ENCODE measurements around the gene GGCX. TPM values are rescaled to one million over a fixed set of nuclear protein-coding genes. Genes with fewer than 3 reads are reported as not detected.
A peak's percentile ranks its signal among the peaks of the same experiment; 100 is the strongest.

The GGCX gene
- total and polyA plus RNA-seq, 3 experiments from 2014 or later, result 15.7 to 23.3 (median 22.3) TPM

DNA sequence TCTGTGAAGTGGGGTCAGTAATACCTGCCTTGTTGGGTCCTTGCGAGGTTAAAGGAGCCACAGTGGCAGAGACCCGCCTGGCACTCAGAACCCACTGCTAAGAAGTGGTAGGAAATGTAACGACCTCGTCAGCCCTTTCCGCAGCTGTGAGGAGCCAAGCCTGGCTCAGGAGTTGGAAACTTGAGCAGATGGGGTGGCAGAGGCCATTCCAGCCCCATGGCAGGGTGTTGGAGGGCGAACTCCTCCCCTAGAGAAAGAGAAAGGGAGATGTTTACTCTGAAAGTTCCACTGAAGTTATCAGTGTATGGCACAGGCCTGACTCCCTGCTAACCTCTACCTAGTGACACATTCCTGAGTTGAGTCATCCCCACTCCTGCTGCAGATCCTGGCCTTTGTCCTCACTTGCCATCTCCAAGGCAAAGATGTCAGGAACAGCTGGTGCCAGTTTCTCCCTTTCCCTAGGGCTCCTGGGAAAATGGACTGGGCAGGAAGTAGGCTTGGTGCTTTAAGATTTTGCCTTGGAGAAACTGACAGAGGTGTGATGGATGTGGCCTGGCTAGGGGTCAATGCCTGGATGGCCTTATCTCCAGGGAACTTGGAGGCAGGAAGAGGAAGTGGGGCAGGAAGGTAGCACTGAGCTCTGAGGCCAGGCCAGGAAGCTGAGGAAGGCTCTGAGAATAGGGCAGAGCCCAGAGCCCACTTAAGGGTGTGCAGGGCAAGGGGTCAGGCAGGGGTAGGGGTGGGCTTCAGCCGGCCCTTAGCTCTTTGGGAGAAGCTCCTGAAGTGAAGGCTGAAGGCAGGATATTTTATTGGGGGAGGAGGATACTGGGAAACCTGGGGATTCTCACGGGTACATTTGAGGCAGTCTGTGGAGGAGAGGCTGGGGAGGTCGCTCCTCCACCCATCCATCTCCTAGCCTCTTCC, 23.8 kb upstream of the GGCX start:
- Mint-ChIP-seq H3K27ac (peak overlapping the region; percentile 87 to 95 (median 92)), H3K36me3 (peaks cover 6 to 32% (median 6%) of the 10 kb centered on the region in 3 donors), H3K9me3 (no peaks in the 10 kb centered on the region), H3K4me1 (peaks cover 43 to 60% (median 45%) of the 10 kb centered on the region in 3 donors), H3K4me3 (peak overlapping the region; percentile 87 to 98 (median 91)), H3K27me3 (peaks cover 0 to 1% of the 10 kb centered on the region in 2 donors)
- H3K36me3 ChIP-seq (ENCODE audit: insufficient read depth, low read length), result peaks cover 4% of the 10 kb centered on the region
- H3K4me1 ChIP-seq (ENCODE audit: insufficient read depth, low read length), result peaks cover 44% of the 10 kb centered on the region
- no peaks in the 10 kb centered on the region for H3K27me3 ChIP-seq (ENCODE audit: insufficient read depth, low read length, poor library complexity, severe bottlenecking)
- ChIA-PET CTCF (interaction anchor here (0.8 to 1.5 kb wide), 4 partner anchors 20 to 52 kb away, joined by 3 to 4 read pairs (median 4); partner anchors contain the start of gene USP39), POLR2A (interaction anchor here (2.3 kb wide), 1 partner anchor 10 kb away, joined by 8 read pairs; the partner anchor contains the start of gene RNF181)
- H3K27ac ChIP-seq (ENCODE audit: low read depth, low read length), result peak overlapping the region; percentile 38
- H3K9me3 ChIP-seq (ENCODE audit: low read length), result no peaks in the 10 kb centered on the region
- H3K4me3 ChIP-seq (ENCODE audit: low read length), result peak overlapping the region; percentile 78
- DNase-seq, result peak in 1 of 5 donors; percentile 15

GRCh38 chr2:85584354-85584856, 23.1 kb upstream of the GGCX start, which contains the start of gene VAMP5:
TSS of gene VAMP5 (plus strand) at chr2:85584431. CDS start at chr2:85584491, 60 bp downstream.
- H3K27ac Mint-ChIP-seq, result peak within 1 kb of the TSS; percentile 92 to 97 (median 95)
- H3K9me3 ChIP-seq (ENCODE audit: low read length), result no peaks in the 10 kb centered on the region
- peak in 4 of 5 donors; percentile 31 to 43 (median 42) for DNase-seq
- H3K36me3 Mint-ChIP-seq, result peaks cover 6 to 34% (median 6%) of the 10 kb centered on the region in 3 donors
- H3K27me3 Mint-ChIP-seq, result peaks cover 0 to 1% of the 10 kb centered on the region in 2 donors
- H3K4me3 Mint-ChIP-seq, result peak within 1 kb of the TSS; percentile 87 to 98 (median 91)
- H3K36me3 ChIP-seq (ENCODE audit: insufficient read depth, low read length), result peaks cover 4% of the 10 kb centered on the region
- H3K4me1 Mint-ChIP-seq, result peaks cover 47 to 65% (median 47%) of the 10 kb centered on the region in 3 donors
- peaks cover 51% of the 10 kb centered on the region for H3K4me1 ChIP-seq (ENCODE audit: insufficient read depth, low read length)
- H3K27me3 ChIP-seq (ENCODE audit: insufficient read depth, low read length, poor library complexity, severe bottlenecking), result no peaks in the 10 kb centered on the region
- ChIA-PET CTCF (interaction anchor here (1.0 to 1.5 kb wide), 3 partner anchors 32 to 53 kb away, joined by 3 to 4 read pairs (median 3); partner anchors contain the start of gene USP39), POLR2A (interaction anchor here (2.3 kb wide), 1 partner anchor 11 kb away, joined by 8 read pairs; the partner anchor contains the start of gene RNF181)
- H3K4me3 ChIP-seq (ENCODE audit: low read length), result peak within 1 kb of the TSS; percentile 78
- no peaks in the 10 kb centered on the region for H3K9me3 Mint-ChIP-seq
- peak within 1 kb of the TSS; percentile 67 for H3K27ac ChIP-seq (ENCODE audit: low read depth, low read length)

GRCh38 chr2:85583667-85584353, 22.5 kb upstream of the GGCX start:
- peaks cover 4% of the 10 kb centered on the region for H3K36me3 ChIP-seq (ENCODE audit: insufficient read depth, low read length)
- ChIA-PET CTCF (interaction anchor here (0.9 to 1.0 kb wide), 3 partner anchors 11 to 54 kb away, joined by 3 read pairs; partner anchors contain the start of gene RNF181), POLR2A (interaction anchor here (0.7 to 2.3 kb wide), 3 partner anchors 12 to 45 kb away, joined by 4 to 8 read pairs (median 6); partner anchors contain the start of genes MAT2A and RNF181)
- no peaks in the 10 kb centered on the region for H3K9me3 Mint-ChIP-seq
- H3K9me3 ChIP-seq (ENCODE audit: low read length), result no peaks in the 10 kb centered on the region
- H3K4me3 ChIP-seq (ENCODE audit: low read length), result peak overlapping the region; percentile 78
- H3K27ac ChIP-seq (ENCODE audit: low read depth, low read length), result peak overlapping the region; percentile 67
- peaks cover 52 to 70% (median 53%) of the 10 kb centered on the region in 3 donors for H3K4me1 Mint-ChIP-seq
- H3K4me1 ChIP-seq (ENCODE audit: insufficient read depth, low read length), result peaks cover 57% of the 10 kb centered on the region
- H3K27ac Mint-ChIP-seq, result peak overlapping the region; percentile 92 to 97 (median 95)
- peak in 3 of 5 donors; percentile 15 to 65 (median 39) for DNase-seq
- H3K27me3 Mint-ChIP-seq, result peaks cover 0 to 1% of the 10 kb centered on the region in 2 donors
- H3K36me3 Mint-ChIP-seq, result peaks cover 6 to 38% (median 6%) of the 10 kb centered on the region in 3 donors
- no peaks in the 10 kb centered on the region for H3K27me3 ChIP-seq (ENCODE audit: insufficient read depth, low read length, poor library complexity, severe bottlenecking)
- H3K4me3 Mint-ChIP-seq, result peak overlapping the region; percentile 87 to 98 (median 91)

GRCh38 chr2:85582492-85582891, 21.2 kb upstream of the GGCX start:
- Mint-ChIP-seq H3K27ac (peak overlapping the region in 7 of 8 donors; percentile 3 to 90 (median 80)), H3K4me3 (peak overlapping the region in 5 of 7 donors; percentile 26 to 98 (median 68)), H3K36me3 (peaks cover 6 to 50% (median 6%) of the 10 kb centered on the region in 3 donors), H3K4me1 (peaks cover 55 to 71% (median 59%) of the 10 kb centered on the region in 3 donors), H3K9me3 (no peaks in the 10 kb centered on the region), H3K27me3 (peaks cover 0 to 1% of the 10 kb centered on the region in 2 donors)
- no peaks in the 10 kb centered on the region for H3K27me3 ChIP-seq (ENCODE audit: insufficient read depth, low read length, poor library complexity, severe bottlenecking)
- H3K27ac ChIP-seq (ENCODE audit: low read depth, low read length), result no peak overlapping the region
- peaks cover 4% of the 10 kb centered on the region for H3K36me3 ChIP-seq (ENCODE audit: insufficient read depth, low read length)
- peaks cover 62% of the 10 kb centered on the region for H3K4me1 ChIP-seq (ENCODE audit: insufficient read depth, low read length)
- CTCF ChIA-PET, result no interaction called here
- H3K4me3 ChIP-seq (ENCODE audit: low read length), result no peak overlapping the region
- no peaks in the 10 kb centered on the region for H3K9me3 ChIP-seq (ENCODE audit: low read length)
- POLR2A ChIA-PET, result no interaction called here
- DNase-seq, result no peak

GRCh38 chr2:85580206-85580605, 18.9 kb upstream of the GGCX start:
- peaks cover 4% of the 10 kb centered on the region for H3K36me3 ChIP-seq (ENCODE audit: insufficient read depth, low read length)
- POLR2A ChIA-PET, result no interaction called here
- no peak overlapping the region for H3K27ac ChIP-seq (ENCODE audit: low read depth, low read length)
- no peaks in the 10 kb centered on the region for H3K9me3 Mint-ChIP-seq
- peak overlapping the region in 2 of 8 donors; percentile 63 to 72 for H3K27ac Mint-ChIP-seq
- no peak for DNase-seq
- H3K9me3 ChIP-seq (ENCODE audit: low read length), result no peaks in the 10 kb centered on the region
- H3K4me1 Mint-ChIP-seq, result peaks cover 48 to 64% (median 51%) of the 10 kb centered on the region in 3 donors
- CTCF ChIA-PET, result no interaction called here
- H3K4me3 ChIP-seq (ENCODE audit: low read length), result no peak overlapping the region
- peaks cover 6 to 53% (median 6%) of the 10 kb centered on the region in 3 donors for H3K36me3 Mint-ChIP-seq
- H3K4me3 Mint-ChIP-seq, result peak overlapping the region; percentile 29 to 82 (median 37)
- no peaks in the 10 kb centered on the region for H3K27me3 Mint-ChIP-seq
- H3K4me1 ChIP-seq (ENCODE audit: insufficient read depth, low read length), result peaks cover 51% of the 10 kb centered on the region
- H3K27me3 ChIP-seq (ENCODE audit: insufficient read depth, low read length, poor library complexity, severe bottlenecking), result no peaks in the 10 kb centered on the region

DNA sequence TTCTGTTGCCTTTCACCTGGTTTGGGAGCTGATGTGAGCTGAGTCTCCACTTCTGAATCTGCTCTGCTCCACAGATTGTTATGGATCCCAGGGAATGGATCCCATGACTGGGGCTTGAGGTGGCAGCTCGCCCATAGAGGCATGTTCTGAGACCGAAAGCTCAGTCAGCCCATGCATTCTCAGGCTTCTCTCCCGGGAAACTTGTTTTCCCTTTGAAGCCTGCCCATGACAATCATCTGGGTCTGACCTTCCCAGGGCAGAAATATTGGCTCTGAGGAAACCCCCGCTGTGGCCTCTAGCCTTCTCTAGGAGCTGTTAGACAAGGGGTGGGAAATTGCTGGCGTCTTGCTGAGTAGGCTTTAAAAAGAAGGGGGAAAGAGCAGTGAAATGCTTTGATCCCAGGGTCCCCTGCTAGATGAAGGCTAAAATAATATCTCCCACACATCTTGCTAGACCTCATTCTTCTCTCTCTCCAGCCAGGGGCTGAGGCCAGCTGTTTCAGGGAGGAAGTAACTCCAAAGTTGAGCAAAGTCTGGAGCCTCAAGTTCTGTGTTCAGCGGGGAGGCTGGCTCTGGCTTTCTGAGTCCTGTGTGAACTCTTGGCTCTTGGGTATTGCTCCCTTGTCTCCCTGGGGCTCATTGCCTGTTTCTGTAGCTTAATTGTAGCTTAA, 18.1 kb upstream of the GGCX start:
- H3K36me3 Mint-ChIP-seq, result peaks cover 6 to 50% (median 6%) of the 10 kb centered on the region in 3 donors
- H3K27ac Mint-ChIP-seq, result peak overlapping the region; percentile 20 to 94 (median 68)
- peaks cover 4% of the 10 kb centered on the region for H3K36me3 ChIP-seq (ENCODE audit: insufficient read depth, low read length)
- peak overlapping the region; percentile 86 to 98 (median 97) for H3K4me3 Mint-ChIP-seq
- POLR2A ChIA-PET, result interaction anchor here (0.7 kb wide), 1 partner anchor 224 kb away, joined by 3 read pairs; no protein-coding TSS in a partner anchor
- H3K27me3 Mint-ChIP-seq, result no peaks in the 10 kb centered on the region
- CTCF ChIA-PET, result interaction anchor here (2.4 kb wide), 1 partner anchor 160 kb away, joined by 7 read pairs; the partner anchor contains the start of gene SH2D6
- H3K4me1 Mint-ChIP-seq, result peaks cover 42 to 57% (median 46%) of the 10 kb centered on the region in 3 donors
- no peak for DNase-seq
- no peaks in the 10 kb centered on the region for H3K27me3 ChIP-seq (ENCODE audit: insufficient read depth, low read length, poor library complexity, severe bottlenecking)
- H3K9me3 ChIP-seq (ENCODE audit: low read length), result no peaks in the 10 kb centered on the region
- H3K4me1 ChIP-seq (ENCODE audit: insufficient read depth, low read length), result peaks cover 45% of the 10 kb centered on the region
- peak overlapping the region; percentile 78 for H3K4me3 ChIP-seq (ENCODE audit: low read length)
- peak overlapping the region; percentile 73 for H3K27ac ChIP-seq (ENCODE audit: low read depth, low read length)
- no peaks in the 10 kb centered on the region for H3K9me3 Mint-ChIP-seq
